ENCODE data around the gene CEP120.

CEP120 gene

GRCh38 chr5:123360910-123361309 lies 62.3 kb downstream of the CEP120 start:
- no peaks in the 10 kb centered on the region for H3K27me3 ChIP-seq (ENCODE audit: control insufficient read depth in 1 of 2, insufficient read depth in 2 of 2, low read length in 2 of 2)
- H3K27ac ChIP-seq (ENCODE audit: low read depth, low read length), result no peak overlapping the region
- no peak overlapping the region for H3K4me3 ChIP-seq (ENCODE audit: low read depth in 1 of 2, low read length in 2 of 2)
- no peaks in the 10 kb centered on the region for H3K9me3 ChIP-seq (ENCODE audit: control insufficient read depth in 1 of 2, low read length in 2 of 2)
- no peak overlapping the region for H3K9ac ChIP-seq (ENCODE audit: low read depth in 1 of 2, low read length in 2 of 2)
- peaks cover 0 to 8% of the 10 kb centered on the region in 2 donors for H3K4me1 ChIP-seq (ENCODE audit: control insufficient read depth in 1 of 2, insufficient read depth in 2 of 2, low read length in 2 of 2)
- peaks cover 4 to 6% of the 10 kb centered on the region in 2 donors for H3K36me3 ChIP-seq (ENCODE audit: control insufficient read depth in 1 of 2, insufficient read depth in 2 of 2, low read length in 2 of 2)

GRCh38 chr5:123360201-123360571 lies 63.0 kb downstream of the CEP120 start:
- H3K9ac ChIP-seq (ENCODE audit: low read depth in 1 of 2, low read length in 2 of 2), result no peak overlapping the region
- no peak overlapping the region for H3K4me3 ChIP-seq (ENCODE audit: low read depth in 1 of 2, low read length in 2 of 2)
- no peaks in the 10 kb centered on the region for H3K27me3 ChIP-seq (ENCODE audit: control insufficient read depth in 1 of 2, insufficient read depth in 2 of 2, low read length in 2 of 2)
- H3K27ac ChIP-seq (ENCODE audit: low read depth, low read length), result no peak overlapping the region
- peaks cover 4 to 6% of the 10 kb centered on the region in 2 donors for H3K36me3 ChIP-seq (ENCODE audit: control insufficient read depth in 1 of 2, insufficient read depth in 2 of 2, low read length in 2 of 2)
- no peaks in the 10 kb centered on the region for H3K9me3 ChIP-seq (ENCODE audit: control insufficient read depth in 1 of 2, low read length in 2 of 2)
- peaks cover 0 to 8% of the 10 kb centered on the region in 2 donors for H3K4me1 ChIP-seq (ENCODE audit: control insufficient read depth in 1 of 2, insufficient read depth in 2 of 2, low read length in 2 of 2)

- Histone ChIP-seq H3K4me1 (ENCODE audit: control insufficient read depth in 1 of 2, insufficient read depth in 2 of 2, low read length in 2 of 2) (peaks cover 0 to 8% of the 10 kb centered on the region in 2 donors), H3K27ac (ENCODE audit: low read depth, low read length) (no peak overlapping the region), H3K9ac (ENCODE audit: low read depth in 1 of 2, low read length in 2 of 2) (no peak overlapping the region), H3K36me3 (ENCODE audit: control insufficient read depth in 1 of 2, insufficient read depth in 2 of 2, low read length in 2 of 2) (peaks cover 4 to 6% of the 10 kb centered on the region in 2 donors), H3K9me3 (ENCODE audit: control insufficient read depth in 1 of 2, low read length in 2 of 2) (no peaks in the 10 kb centered on the region), H3K27me3 (ENCODE audit: control insufficient read depth in 1 of 2, insufficient read depth in 2 of 2, low read length in 2 of 2) (no peaks in the 10 kb centered on the region), H3K4me3 (ENCODE audit: low read depth in 1 of 2, low read length in 2 of 2) (no peak overlapping the region)
Measured at GRCh38 chr5:123359454-123360200, 63.6 kb downstream of the CEP120 start.

GRCh38 chr5:123358751-123359150 lies 64.5 kb downstream of the CEP120 start:
- no peak overlapping the region for H3K9ac ChIP-seq (ENCODE audit: low read depth in 1 of 2, low read length in 2 of 2)
- H3K27me3 ChIP-seq (ENCODE audit: control insufficient read depth in 1 of 2, insufficient read depth in 2 of 2, low read length in 2 of 2), result no peaks in the 10 kb centered on the region
- no peak overlapping the region for H3K27ac ChIP-seq (ENCODE audit: low read depth, low read length)
- no peak overlapping the region for H3K4me3 ChIP-seq (ENCODE audit: low read depth in 1 of 2, low read length in 2 of 2)
- peaks cover 0 to 8% of the 10 kb centered on the region in 2 donors for H3K4me1 ChIP-seq (ENCODE audit: control insufficient read depth in 1 of 2, insufficient read depth in 2 of 2, low read length in 2 of 2)
- no peaks in the 10 kb centered on the region for H3K9me3 ChIP-seq (ENCODE audit: control insufficient read depth in 1 of 2, low read length in 2 of 2)
- H3K36me3 ChIP-seq (ENCODE audit: control insufficient read depth in 1 of 2, insufficient read depth in 2 of 2, low read length in 2 of 2), result peaks cover 4 to 6% of the 10 kb centered on the region in 2 donors

GRCh38 chr5:123358304-123358703 lies 64.9 kb downstream of the CEP120 start:
- H3K4me3 ChIP-seq (ENCODE audit: low read depth in 1 of 2, low read length in 2 of 2), result no peak overlapping the region
- no peaks in the 10 kb centered on the region for H3K9me3 ChIP-seq (ENCODE audit: control insufficient read depth in 1 of 2, low read length in 2 of 2)
- H3K9ac ChIP-seq (ENCODE audit: low read depth in 1 of 2, low read length in 2 of 2), result no peak overlapping the region
- peaks cover 0 to 8% of the 10 kb centered on the region in 2 donors for H3K4me1 ChIP-seq (ENCODE audit: control insufficient read depth in 1 of 2, insufficient read depth in 2 of 2, low read length in 2 of 2)
- H3K27ac ChIP-seq (ENCODE audit: low read depth, low read length), result no peak overlapping the region
- H3K27me3 ChIP-seq (ENCODE audit: control insufficient read depth in 1 of 2, insufficient read depth in 2 of 2, low read length in 2 of 2), result no peaks in the 10 kb centered on the region
- peaks cover 4 to 6% of the 10 kb centered on the region in 2 donors for H3K36me3 ChIP-seq (ENCODE audit: control insufficient read depth in 1 of 2, insufficient read depth in 2 of 2, low read length in 2 of 2)

GRCh38 chr5:123351820-123352219 lies 71.4 kb downstream of the CEP120 start:
- Histone ChIP-seq H3K4me3 (ENCODE audit: low read depth in 1 of 2, low read length in 2 of 2) (no peak overlapping the region), H3K9me3 (ENCODE audit: control insufficient read depth in 1 of 2, low read length in 2 of 2) (no peaks in the 10 kb centered on the region), H3K27ac (ENCODE audit: low read depth, low read length) (no peak overlapping the region), H3K9ac (ENCODE audit: low read depth in 1 of 2, low read length in 2 of 2) (no peak overlapping the region), H3K27me3 (ENCODE audit: control insufficient read depth in 1 of 2, insufficient read depth in 2 of 2, low read length in 2 of 2) (no peaks in the 10 kb centered on the region), H3K4me1 (ENCODE audit: control insufficient read depth in 1 of 2, insufficient read depth in 2 of 2, low read length in 2 of 2) (no peaks in the 10 kb centered on the region), H3K36me3 (ENCODE audit: control insufficient read depth in 1 of 2, insufficient read depth in 2 of 2, low read length in 2 of 2) (peaks cover 0 to 9% of the 10 kb centered on the region in 2 donors)

GRCh38 chr5:123351240-123351639 lies 72.0 kb downstream of the CEP120 start:
- no peaks in the 10 kb centered on the region for H3K9me3 ChIP-seq (ENCODE audit: control insufficient read depth in 1 of 2, low read length in 2 of 2)
- no peaks in the 10 kb centered on the region for H3K27me3 ChIP-seq (ENCODE audit: control insufficient read depth in 1 of 2, insufficient read depth in 2 of 2, low read length in 2 of 2)
- no peak overlapping the region for H3K27ac ChIP-seq (ENCODE audit: low read depth, low read length)
- H3K36me3 ChIP-seq (ENCODE audit: control insufficient read depth in 1 of 2, insufficient read depth in 2 of 2, low read length in 2 of 2), result peaks cover 0 to 15% of the 10 kb centered on the region in 2 donors
- H3K4me3 ChIP-seq (ENCODE audit: low read depth in 1 of 2, low read length in 2 of 2), result no peak overlapping the region
- no peak overlapping the region for H3K9ac ChIP-seq (ENCODE audit: low read depth in 1 of 2, low read length in 2 of 2)
- H3K4me1 ChIP-seq (ENCODE audit: control insufficient read depth in 1 of 2, insufficient read depth in 2 of 2, low read length in 2 of 2), result no peaks in the 10 kb centered on the region

- H3K9ac ChIP-seq (ENCODE audit: low read depth in 1 of 2, low read length in 2 of 2), result no peak overlapping the region
- H3K36me3 ChIP-seq (ENCODE audit: control insufficient read depth in 1 of 2, insufficient read depth in 2 of 2, low read length in 2 of 2), result peaks cover 0 to 15% of the 10 kb centered on the region in 2 donors
- H3K27me3 ChIP-seq (ENCODE audit: control insufficient read depth in 1 of 2, insufficient read depth in 2 of 2, low read length in 2 of 2), result no peaks in the 10 kb centered on the region
- H3K4me1 ChIP-seq (ENCODE audit: control insufficient read depth in 1 of 2, insufficient read depth in 2 of 2, low read length in 2 of 2), result no peaks in the 10 kb centered on the region
- no peak overlapping the region for H3K27ac ChIP-seq (ENCODE audit: low read depth, low read length)
- no peak overlapping the region for H3K4me3 ChIP-seq (ENCODE audit: low read depth in 1 of 2, low read length in 2 of 2)
- H3K9me3 ChIP-seq (ENCODE audit: control insufficient read depth in 1 of 2, low read length in 2 of 2), result no peaks in the 10 kb centered on the region
Measured at GRCh38 chr5:123350742-123351141, 72.5 kb downstream of the CEP120 start.

GRCh38 chr5:123344816-123345426 lies 78.3 kb downstream of the CEP120 start:
- Histone ChIP-seq H3K4me1 (ENCODE audit: control insufficient read depth in 1 of 2, insufficient read depth in 2 of 2, low read length in 2 of 2) (no peaks in the 10 kb centered on the region), H3K27ac (ENCODE audit: low read depth, low read length) (no peak overlapping the region), H3K9me3 (ENCODE audit: control insufficient read depth in 1 of 2, low read length in 2 of 2) (no peaks in the 10 kb centered on the region), H3K36me3 (ENCODE audit: control insufficient read depth in 1 of 2, insufficient read depth in 2 of 2, low read length in 2 of 2) (peaks cover 0 to 15% of the 10 kb centered on the region in 2 donors), H3K4me3 (ENCODE audit: low read depth in 1 of 2, low read length in 2 of 2) (no peak overlapping the region), H3K9ac (ENCODE audit: low read depth in 1 of 2, low read length in 2 of 2) (no peak overlapping the region), H3K27me3 (ENCODE audit: control insufficient read depth in 1 of 2, insufficient read depth in 2 of 2, low read length in 2 of 2) (no peaks in the 10 kb centered on the region)

GRCh38 chr5:123340928-123341327 lies 82.3 kb downstream of the CEP120 start:
- no peak overlapping the region for H3K4me3 ChIP-seq (ENCODE audit: low read depth in 1 of 2, low read length in 2 of 2)
- H3K36me3 ChIP-seq (ENCODE audit: control insufficient read depth in 1 of 2, insufficient read depth in 2 of 2, low read length in 2 of 2), result no peaks in the 10 kb centered on the region
- no peak overlapping the region for H3K27ac ChIP-seq (ENCODE audit: low read depth, low read length)
- no peaks in the 10 kb centered on the region for H3K4me1 ChIP-seq (ENCODE audit: control insufficient read depth in 1 of 2, insufficient read depth in 2 of 2, low read length in 2 of 2)
- no peaks in the 10 kb centered on the region for H3K27me3 ChIP-seq (ENCODE audit: control insufficient read depth in 1 of 2, insufficient read depth in 2 of 2, low read length in 2 of 2)
- no peaks in the 10 kb centered on the region for H3K9me3 ChIP-seq (ENCODE audit: control insufficient read depth in 1 of 2, low read length in 2 of 2)
- H3K9ac ChIP-seq (ENCODE audit: low read depth in 1 of 2, low read length in 2 of 2), result no peak overlapping the region
